NCI-H345 treated with DMSO at 0.1 percent for 48 hours (cell line): ENCODE data around the gene CD74.

Experiments used
- DNase-seq: peaks from one replicate; lab custom pipeline; 2025; ENCODE audit not compliant: unreplicated experiment; lab: John Stamatoyannopoulos, UW

Gene CD74

DNA sequence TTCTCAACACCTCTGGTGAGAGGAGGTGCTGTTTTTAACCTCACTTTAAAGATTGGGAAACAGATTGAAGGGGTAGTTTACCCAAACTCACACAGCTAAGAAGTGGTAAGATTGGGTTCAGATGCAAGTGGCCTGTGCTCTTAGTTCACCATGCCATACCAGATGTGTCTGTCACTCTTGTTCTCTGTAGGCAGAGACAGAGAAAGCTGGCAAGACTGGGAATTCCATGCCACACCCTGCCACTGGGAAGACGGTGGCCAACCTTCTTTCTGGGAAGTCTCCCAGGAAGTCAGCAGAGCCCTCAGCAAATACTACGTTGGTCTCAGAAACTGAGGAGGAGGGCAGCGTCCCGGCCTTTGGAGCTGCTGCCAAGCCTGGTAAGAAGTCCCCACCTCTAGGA lies 44.2 kb downstream of the CD74 start:
- DNase-seq: no peak

DNA sequence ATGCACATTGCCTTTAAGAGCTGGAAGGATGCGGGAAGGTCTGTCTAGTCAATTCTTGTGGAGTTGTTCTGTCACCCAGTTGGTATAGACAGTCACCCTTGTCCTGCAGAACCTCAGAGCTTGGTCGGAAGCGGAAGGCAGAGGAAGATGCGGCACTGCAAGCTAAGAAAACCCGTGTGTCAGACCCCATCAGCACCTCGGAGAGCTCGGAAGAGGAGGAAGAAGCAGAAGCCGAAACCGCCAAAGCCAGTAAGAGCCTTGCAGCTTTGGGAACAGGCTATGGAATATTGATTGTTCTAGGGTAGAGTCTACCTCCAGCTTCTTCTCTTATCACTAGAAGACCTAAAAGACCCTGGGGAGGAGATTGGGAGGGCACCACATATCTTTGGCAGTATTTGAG lies 48.7 kb downstream of the CD74 start:
- no peak for DNase-seq

DNA sequence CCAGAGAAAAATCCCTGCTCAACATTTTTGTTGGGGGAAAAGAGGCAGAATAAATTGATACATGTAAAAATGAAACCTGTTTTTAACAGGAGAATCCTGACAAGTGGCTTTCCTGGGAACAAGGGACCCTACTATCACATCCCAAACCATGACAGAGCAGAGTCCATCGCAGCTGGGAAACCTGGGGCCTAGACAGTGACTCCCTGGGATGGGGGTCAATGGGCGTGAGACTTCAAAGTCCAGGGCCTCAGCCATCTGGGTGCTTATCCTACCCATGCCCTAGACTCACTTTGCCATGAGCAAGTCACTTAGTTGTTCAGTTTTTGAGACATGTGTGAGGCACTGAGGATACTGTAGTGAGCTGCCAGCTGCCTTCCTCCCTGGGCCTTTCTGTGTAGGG lies 49.5 kb downstream of the CD74 start:
- no peak for DNase-seq

DNA sequence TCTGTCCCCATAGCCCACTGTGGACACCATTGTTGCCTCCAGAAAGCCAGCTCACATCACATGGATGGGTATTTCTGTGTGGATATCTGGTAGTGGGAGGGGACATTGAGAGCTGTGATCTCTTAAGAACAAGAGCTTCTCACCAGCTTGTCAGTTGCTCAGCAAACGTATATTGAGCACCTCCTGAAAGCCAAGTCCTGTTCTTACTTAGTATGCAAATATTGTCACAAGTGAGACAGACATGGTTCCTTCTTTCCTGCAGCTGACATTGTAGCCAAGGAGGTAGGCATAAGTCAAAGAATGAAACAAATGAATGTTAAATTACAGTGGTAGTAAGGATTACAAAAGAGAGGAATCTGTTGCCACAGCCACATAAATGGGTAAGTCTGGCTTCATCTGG lies 51.4 kb downstream of the CD74 start:
- no peak for DNase-seq

DNA sequence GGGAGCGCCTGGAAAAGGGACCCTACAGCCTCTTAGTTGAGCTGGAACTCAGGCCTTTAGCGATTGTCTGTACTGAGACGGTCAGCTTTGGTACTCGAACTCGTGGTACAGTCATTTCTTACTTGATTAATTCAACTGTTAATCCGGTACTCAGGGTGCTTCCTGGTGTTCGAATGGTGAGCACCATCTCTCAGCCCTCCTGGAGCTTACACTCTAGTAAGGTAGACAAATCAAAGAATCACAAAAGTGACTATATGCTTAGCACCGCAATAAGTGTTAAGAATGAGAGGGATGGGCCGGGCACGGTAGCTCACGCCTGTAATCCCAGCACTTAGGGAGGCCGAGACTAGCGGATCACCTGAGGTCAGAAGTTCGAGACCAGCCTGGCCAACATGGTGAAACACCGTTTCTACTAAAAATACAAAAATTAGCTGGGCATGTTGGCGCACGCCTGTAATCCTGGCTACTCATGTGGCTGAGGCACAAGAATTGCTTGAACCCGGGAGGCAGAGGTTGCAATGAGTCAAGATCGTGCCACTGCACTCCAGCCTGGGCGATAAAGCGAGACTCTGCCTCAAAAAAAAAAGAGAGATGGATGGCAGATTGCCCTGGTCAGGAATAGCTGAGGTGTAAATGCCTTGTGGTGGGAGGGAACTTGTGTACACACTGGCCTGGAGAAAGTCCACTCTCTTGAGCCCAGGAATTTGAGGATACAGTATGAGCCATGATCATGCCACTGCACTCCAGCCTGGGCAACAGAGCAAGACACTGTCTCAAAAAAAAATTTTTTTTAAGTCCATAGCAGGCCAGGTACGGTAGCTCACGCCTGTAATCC lies 54.2 kb downstream of the CD74 start:
- DNase-seq: no peak

DNA sequence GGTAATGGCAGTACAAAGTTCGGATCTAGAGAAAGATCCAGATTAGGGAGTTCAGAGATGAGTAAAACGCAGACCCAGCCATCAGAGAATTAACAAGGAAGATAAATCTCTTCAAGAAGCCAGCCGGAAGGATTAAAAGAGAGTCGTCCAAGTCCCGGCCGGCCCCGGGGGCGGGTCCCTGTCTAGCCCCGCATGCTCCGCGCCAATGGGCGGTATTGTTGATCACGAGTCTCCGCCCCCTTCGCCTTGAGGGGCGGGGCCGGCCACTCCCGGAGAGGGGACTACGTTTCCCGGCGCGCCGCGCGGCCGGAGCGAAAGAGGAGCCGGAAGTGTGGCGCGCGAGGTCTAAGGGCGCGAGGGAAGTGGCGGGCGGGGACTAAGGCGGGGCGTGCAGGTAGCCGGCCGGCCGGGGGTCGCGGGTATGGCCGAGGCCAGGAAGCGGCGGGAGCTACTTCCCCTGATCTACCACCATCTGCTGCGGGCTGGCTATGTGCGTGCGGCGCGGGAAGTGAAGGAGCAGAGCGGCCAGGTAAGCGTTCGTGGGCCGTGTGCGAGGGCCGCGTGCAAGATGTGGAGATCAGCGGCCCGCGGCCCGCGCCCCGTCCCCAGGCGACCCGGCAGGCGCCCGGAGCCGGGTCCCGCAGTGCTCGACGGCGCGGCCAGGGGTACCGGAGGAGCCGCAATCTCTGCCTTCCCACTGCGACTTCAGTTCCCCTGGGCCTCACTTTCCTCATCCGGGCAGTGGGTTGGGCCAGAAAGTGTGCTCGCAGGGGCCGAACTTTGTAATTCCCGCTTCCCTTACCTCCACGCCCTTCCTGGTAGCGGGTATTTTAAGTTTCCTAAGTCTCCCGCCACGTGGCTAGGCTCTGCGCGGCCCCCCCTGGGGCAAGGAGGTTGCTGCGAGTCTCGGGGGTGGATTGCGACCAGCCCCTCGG lies 55.1 kb downstream of the CD74 start, which contains the start of gene TCOF1:
TCOF1 (plus strand) TSS at position 372 of the 935 bp plus-strand sequence; CDS start at position 422, 50 bp downstream.
- DNase-seq: peak; percentile 94

DNA sequence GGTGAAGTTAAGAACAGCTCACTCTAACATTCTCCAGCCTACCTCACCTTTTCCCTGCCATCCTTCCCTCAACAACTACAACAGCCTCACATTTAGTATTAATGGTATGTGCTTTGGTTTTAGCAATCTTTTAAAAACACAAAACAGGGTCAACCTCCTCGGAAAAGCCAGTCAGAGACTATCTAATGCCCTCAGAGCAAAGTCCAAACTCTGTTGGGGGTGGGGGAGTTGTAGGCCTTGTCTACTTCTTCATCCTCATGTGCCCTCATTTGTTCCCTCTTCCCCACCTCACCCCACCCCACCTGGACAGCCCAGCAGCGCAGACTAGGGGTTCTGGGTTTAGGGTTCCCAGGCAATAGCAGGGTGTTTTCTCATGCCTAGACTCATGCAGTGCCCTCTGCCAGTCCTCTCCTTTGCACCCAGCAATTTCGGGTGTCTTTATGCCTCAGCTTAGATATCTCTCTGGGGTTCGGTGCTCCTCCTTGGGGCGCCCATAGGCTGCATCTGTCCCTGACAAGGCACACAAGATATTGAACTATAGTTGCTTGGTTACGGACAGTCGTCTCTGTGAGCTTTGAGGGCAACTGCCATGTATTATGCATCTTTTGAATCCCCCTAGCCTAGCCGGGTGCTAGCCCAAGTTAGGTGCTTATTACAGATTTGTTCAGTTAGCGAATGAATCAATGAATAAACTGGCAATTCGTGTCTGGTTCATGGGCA lies 56.0 kb downstream of the CD74 start:
- no peak for DNase-seq

DNA sequence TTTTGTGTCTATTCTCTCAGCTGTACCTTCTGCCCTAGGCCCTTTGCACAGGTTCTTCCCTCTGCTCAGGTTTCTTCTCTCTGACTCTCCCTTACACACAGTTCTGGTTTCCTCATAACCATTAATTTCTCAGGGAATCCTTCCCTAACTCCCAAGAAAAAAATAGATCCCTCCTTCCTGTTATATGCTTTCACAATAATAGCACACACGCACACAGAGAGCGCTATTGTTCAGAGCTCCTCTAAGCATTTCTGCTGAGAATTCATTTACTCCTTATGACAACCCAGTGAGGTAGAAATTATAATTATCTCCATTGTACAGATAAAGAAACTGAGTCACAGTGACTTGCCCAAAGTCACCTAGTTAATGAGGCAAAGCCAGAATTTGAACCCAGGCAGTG lies 56.9 kb downstream of the CD74 start:
- DNase-seq: no peak

DNA sequence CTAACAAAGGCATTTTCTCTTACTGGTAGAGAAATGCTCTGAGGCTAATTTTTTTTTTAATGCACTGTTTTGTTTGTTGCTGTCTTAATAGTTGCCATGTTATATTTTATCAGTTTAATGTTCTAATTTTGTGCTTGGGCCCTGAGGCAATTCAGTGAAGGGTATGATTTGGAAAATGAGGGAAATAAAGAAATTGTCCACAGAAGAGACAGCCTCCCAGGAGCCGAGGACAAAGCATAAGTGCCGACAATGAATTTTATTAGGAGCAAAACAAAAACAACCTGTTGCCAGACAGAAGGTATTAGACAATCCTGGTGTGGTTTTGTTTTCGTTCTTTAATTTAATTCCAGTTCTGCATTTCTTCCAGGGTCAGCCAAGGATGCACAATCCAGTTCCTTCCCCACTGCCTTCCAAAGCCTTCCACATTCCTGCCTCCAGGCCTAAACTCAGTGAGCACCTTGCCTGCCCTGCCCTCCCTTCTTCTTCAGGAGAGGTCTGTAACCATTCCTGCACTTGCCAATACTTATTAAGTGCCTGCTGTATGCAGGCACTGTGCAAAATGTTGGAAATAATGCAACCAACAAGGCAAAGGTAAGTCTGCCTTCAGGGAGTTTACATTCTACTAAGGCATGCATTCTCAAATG lies 59.6 kb downstream of the CD74 start:
- DNase-seq: no peak

DNA sequence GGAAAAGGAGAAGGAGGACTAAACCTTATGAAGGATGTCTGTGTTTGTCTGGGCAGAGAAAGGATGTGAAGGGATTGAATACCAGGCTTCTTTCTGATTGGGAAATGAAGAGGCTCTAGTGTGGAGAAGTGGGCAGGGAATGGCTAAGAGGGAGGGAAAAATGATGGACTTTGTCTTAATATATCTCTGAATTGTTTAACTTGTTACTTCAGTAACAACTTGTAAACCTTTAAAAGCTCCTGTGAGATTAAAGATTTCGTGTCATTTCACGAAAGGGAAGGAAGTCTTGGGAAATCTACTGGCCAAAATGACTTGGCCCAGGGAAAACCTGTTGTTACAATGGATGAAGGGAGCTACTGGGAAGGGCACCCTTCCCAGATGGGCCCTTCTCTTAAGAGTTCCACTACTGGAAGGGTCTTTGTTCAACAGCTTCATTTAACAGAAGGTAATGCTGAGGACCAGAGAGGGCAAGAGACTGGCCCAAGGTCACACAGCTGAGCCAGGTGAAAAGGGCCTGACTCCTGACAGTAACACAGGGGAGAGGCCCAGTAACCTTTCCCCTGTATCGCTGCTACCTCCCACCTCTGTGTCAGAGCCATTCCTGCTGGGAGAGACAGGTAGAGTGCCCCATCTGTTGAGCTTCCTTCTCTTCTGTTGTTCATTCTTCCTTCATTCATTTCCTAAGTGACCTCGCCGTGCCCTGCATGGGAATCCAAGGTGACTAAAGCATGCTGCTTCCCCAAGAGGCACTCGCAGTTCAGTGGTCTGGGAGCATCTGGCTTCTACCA lies 60.3 kb downstream of the CD74 start:
- no peak for DNase-seq
